HepG2 (cell line): ENCODE measurements around the gene FAM187B. TPM values are rescaled to one million over a fixed set of nuclear protein-coding genes. Genes with fewer than 3 reads are reported as not detected.

Source experiments
- CBX1 ChIP-seq: IDR thresholded peaks from one replicate; pipeline ENCODE4 v1.6.1; 2016; ENCODE audit warnings: antibody characterized with exemption, low read depth
- GATAD1 ChIP-seq: IDR thresholded peaks from 2 replicates; pipeline ENCODE4 v1.6.1; 2016; ENCODE audit warnings: missing genetic modification reagents, missing compliant biosample characterization
- GPBP1L1 ChIP-seq: sonication (generic); formaldehyde crosslinking; IDR thresholded peaks from 2 replicates; pipeline ENCODE4 v1.5.0; 2020; ENCODE audit warnings: mild to moderate bottlenecking, missing genetic modification reagents
- HNF4A ChIP-seq: sonication (generic); formaldehyde crosslinking; IDR thresholded peaks from 2 replicates; pipeline ENCODE4 v1.4.0; 2020; ENCODE audit warnings: missing genetic modification reagents
- IRF2 ChIP-seq: IDR thresholded peaks from 2 replicates; pipeline ENCODE4 v1.6.1; 2018; ENCODE audit warnings: missing genetic modification reagents, missing compliant biosample characterization
- MED1 ChIP-seq: sonication (generic); formaldehyde crosslinking; IDR thresholded peaks from 2 replicates; pipeline ENCODE4 v1.4.0; 2020; ENCODE audit warnings: missing genetic modification reagents
- NKX3-1 ChIP-seq: sonication (generic); formaldehyde crosslinking; IDR thresholded peaks from 2 replicates; pipeline ENCODE4 v1.5.0; 2020; ENCODE audit warnings: missing genetic modification reagents
- REPIN1 ChIP-seq: sonication (generic); formaldehyde crosslinking; IDR thresholded peaks from 2 replicates; pipeline ENCODE4 v1.8.0; 2022; ENCODE audit warnings: missing genetic modification reagents, low read depth, mild to moderate bottlenecking, borderline replicate concordance
- RXRA ChIP-seq: sonication (generic); formaldehyde crosslinking; IDR thresholded peaks from 2 replicates; pipeline ENCODE4 v1.5.1; 2020; ENCODE audit warnings: missing genetic modification reagents
- SOX13 ChIP-seq, 3 experiments: fragments of 450-650 bp in 1 of 3; sonication (generic) in 1 of 3; formaldehyde crosslinking in 1 of 3; IDR thresholded peaks in 2 of 3; conservative IDR thresholded peaks in 1 of 3; 2 replicates each; pipeline versions ENCODE4 v1.5.0 to v1.6.1; 2016 to 2020; ENCODE audit warnings: antibody characterized with exemption in 1 of 3, mild to moderate bottlenecking in 1 of 3, missing compliant biosample characterization in 1 of 3, missing genetic modification reagents in 1 of 3, moderate library complexity in 1 of 3
- STAT5B ChIP-seq: sonication (generic); formaldehyde crosslinking; IDR thresholded peaks from 2 replicates; pipeline ENCODE4 v1.4.0; 2020; ENCODE audit warnings: missing genetic modification reagents
- TFDP2 ChIP-seq: sonication (generic); formaldehyde crosslinking; IDR thresholded peaks from 2 replicates; pipeline ENCODE4 v1.4.0; 2020; ENCODE audit warnings: missing genetic modification reagents
- TMF1 ChIP-seq: sonication (generic); formaldehyde crosslinking; IDR thresholded peaks from 2 replicates; pipeline ENCODE4 v1.8.1; 2022; ENCODE audit warnings: low read depth, missing genetic modification reagents
- XRCC5 ChIP-seq: fragments of 200-400 bp; formaldehyde crosslinking; optimal IDR thresholded peaks from 2 replicates; pipeline ENCODE3; 2017; ENCODE audit warnings: mild to moderate bottlenecking, low read length
- ZBTB38 ChIP-seq: sonication (generic); formaldehyde crosslinking; IDR thresholded peaks from 2 replicates; pipeline ENCODE4 v1.5.1; 2020; ENCODE audit warnings: mild to moderate bottlenecking, missing genetic modification reagents
- ZFX ChIP-seq: sonication (generic); formaldehyde crosslinking; IDR thresholded peaks from 2 replicates; pipeline ENCODE4 v1.4.0; 2020; ENCODE audit warnings: mild to moderate bottlenecking, low read depth, missing genetic modification reagents, moderate library complexity
- ZIK1 ChIP-seq: sonication (generic); formaldehyde crosslinking; IDR thresholded peaks from 2 replicates; pipeline ENCODE4 v1.5.0; 2020; ENCODE audit warnings: mild to moderate bottlenecking, low read depth, missing genetic modification reagents, borderline replicate concordance
- ZNF251 ChIP-seq: sonication (generic); formaldehyde crosslinking; IDR thresholded peaks from 2 replicates; pipeline ENCODE4 v1.9.0; 2021; ENCODE audit warnings: mild to moderate bottlenecking, missing genetic modification reagents
- ZNF567 ChIP-seq: sonication (generic); formaldehyde crosslinking; IDR thresholded peaks from 2 replicates; pipeline ENCODE4 v1.8.1; 2023; ENCODE audit warnings: mild to moderate bottlenecking, missing genetic modification reagents, borderline replicate concordance
- ZNF687 ChIP-seq: sonication (generic); formaldehyde crosslinking; IDR thresholded peaks from 2 replicates; pipeline ENCODE4 v1.5.1; 2020; ENCODE audit warnings: mild to moderate bottlenecking, missing genetic modification reagents, moderate library complexity
- ZNF839 ChIP-seq: sonication (generic); formaldehyde crosslinking; IDR thresholded peaks from 2 replicates; pipeline ENCODE4 v1.4.0; 2020; ENCODE audit warnings: missing genetic modification reagents, mild to moderate bottlenecking, borderline replicate concordance
- ZSCAN9 ChIP-seq: IDR thresholded peaks from 2 replicates; pipeline ENCODE4 v1.6.1; 2016; ENCODE audit warnings: borderline replicate concordance
- polyA plus RNA-seq, 8 experiments: library from polyadenylated mRNA; depleted of rRNA in 3 of 8; stranded (reverse) in 7 of 8; unstranded in 1 of 8; fragments of >200 nt; fragmentation: Illumina TruSeq in 4 of 8; extraction: Trizol in 4 of 8; gene quantifications; 2 replicates each; pipeline versions ENCODE4 v1.2.1 to v1.2.3, GENCODE V29; 2011 to 2016; ENCODE audit warnings: low read depth in 4 of 8, missing spikeins in 1 of 8, mixed read lengths in 1 of 8; ENCODE audit not compliant: insufficient read depth in 1 of 8
- total RNA-seq, 5 experiments: library from RNA; depleted of rRNA; stranded (reverse); fragments of >200 nt; fragmentation: Illumina TruSeq; extraction: Trizol; gene quantifications; 2 replicates each; pipeline ENCODE4 v1.2.3, GENCODE V29; 2016; ENCODE audit warnings: low read depth in 1 of 5

The FAM187B gene
- total and polyA plus RNA-seq, 2 of the 13 experiments (the other 11 are each of a cell fraction or from before 2014, with no cell fraction given): not detected

GRCh38 chr19:35269438-35270117, 41.0 kb upstream of the FAM187B start (continued):
- peak; percentile 47 for TF ChIP-seq CBX1
- no peak for TF ChIP-seq ZSCAN9
- peak; percentile 87 for TF ChIP-seq ZFX (CRISPR knock-in tag)
- TF ChIP-seq ZNF687 (CRISPR knock-in tag): peak; percentile 77
- TF ChIP-seq ZIK1: peak; percentile 27; the same call in 1 of the 2 replicates
- TF ChIP-seq GPBP1L1 (CRISPR knock-in tag): no peak
- peak; percentile 48; the same call in 1 of the 2 replicates for TF ChIP-seq ZBTB38 (CRISPR knock-in tag)
- no peak for TF ChIP-seq ZNF251
- peak; percentile 76; the same call in 1 of the 2 replicates for TF ChIP-seq REPIN1 (CRISPR knock-in tag)
- no peak for TF ChIP-seq STAT5B
- TF ChIP-seq TMF1: peak; percentile 70; the same call in 1 of the 2 replicates
- 0 out of 2 replicates have a peak, but pooled peaks have one; percentile 70 for TF ChIP-seq ZNF567 (CRISPR knock-in tag)
- peak; percentile 26; the same call in 1 of the 2 replicates for TF ChIP-seq TFDP2 (CRISPR knock-in tag)
- TF ChIP-seq HNF4A (CRISPR knock-in tag): peak; percentile 23; the same call in 1 of the 2 replicates
- peak; percentile 49 for TF ChIP-seq RXRA
- TF ChIP-seq IRF2 (CRISPR knock-in tag): peak; percentile 28
- no peak for TF ChIP-seq SOX13 (IDR thresholded peaks at IDR 0.05)
- TF ChIP-seq SOX13 (CRISPR knock-in tag; conservative IDR thresholded peaks at IDR 0.05 in 1 of 2, IDR thresholded peaks at IDR 0.05 in 1 of 2): peak in 1 of 2 experiments; percentile 18; a peak in 1 of 4 replicates
- no peak for TF ChIP-seq ZNF839
- TF ChIP-seq XRCC5: peak; percentile 16
- peak; percentile 50; the same call in 1 of the 2 replicates for TF ChIP-seq GATAD1 (CRISPR knock-in tag)
- peak; percentile 63 for TF ChIP-seq MED1 (CRISPR knock-in tag)
- TF ChIP-seq NKX3-1 (CRISPR knock-in tag): 0 out of 2 replicates have a peak, but pooled peaks have one; percentile 27
